Measurements from ENCODE around the gene KCNQ1. TPM values are rescaled to one million over a fixed set of nuclear protein-coding genes. Genes with fewer than 3 reads are reported as not detected.

Gene KCNQ1
- total and polyA plus RNA-seq, 9 of the 15 experiments (the other 6 are each of a cell fraction or from before 2014, with no cell fraction given) = 0.44 TPM; not detected in 8

DNA sequence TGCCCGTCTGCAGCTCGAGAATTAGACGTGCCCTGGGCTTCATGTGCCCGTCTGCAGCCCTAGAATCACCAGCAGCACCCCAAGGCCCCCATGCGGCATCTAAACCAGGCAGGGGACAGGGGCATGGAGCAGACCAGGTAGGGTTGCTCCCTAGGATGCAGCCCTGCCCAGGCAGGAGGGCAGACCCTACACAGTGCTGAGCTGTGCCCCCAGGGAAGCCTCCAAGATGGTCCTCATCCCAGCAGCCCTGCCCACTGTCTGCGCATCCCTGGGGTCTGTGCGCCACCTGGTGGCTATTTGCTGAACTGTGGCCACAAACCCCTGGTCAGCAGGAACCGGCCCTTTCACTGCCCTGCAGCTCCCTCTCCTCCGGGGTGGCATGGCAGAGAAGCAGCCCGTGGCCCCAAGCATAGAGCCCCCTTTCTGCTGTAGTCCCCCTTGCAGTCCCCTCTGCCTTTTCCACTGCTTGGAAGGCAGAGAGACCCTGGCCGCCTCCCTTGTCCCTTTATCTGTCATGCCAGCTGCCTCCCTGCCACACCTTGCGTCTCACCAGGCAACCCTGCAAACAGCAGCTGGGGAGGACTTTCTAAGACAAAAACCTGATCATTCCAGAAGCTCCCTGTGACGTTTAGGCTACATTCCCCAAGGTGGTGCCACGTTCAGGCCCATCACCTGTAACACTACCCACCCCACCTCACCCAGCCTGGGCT, 86.6 kb downstream of the KCNQ1 start (continued):
- TF ChIP-seq, protein P1, sequence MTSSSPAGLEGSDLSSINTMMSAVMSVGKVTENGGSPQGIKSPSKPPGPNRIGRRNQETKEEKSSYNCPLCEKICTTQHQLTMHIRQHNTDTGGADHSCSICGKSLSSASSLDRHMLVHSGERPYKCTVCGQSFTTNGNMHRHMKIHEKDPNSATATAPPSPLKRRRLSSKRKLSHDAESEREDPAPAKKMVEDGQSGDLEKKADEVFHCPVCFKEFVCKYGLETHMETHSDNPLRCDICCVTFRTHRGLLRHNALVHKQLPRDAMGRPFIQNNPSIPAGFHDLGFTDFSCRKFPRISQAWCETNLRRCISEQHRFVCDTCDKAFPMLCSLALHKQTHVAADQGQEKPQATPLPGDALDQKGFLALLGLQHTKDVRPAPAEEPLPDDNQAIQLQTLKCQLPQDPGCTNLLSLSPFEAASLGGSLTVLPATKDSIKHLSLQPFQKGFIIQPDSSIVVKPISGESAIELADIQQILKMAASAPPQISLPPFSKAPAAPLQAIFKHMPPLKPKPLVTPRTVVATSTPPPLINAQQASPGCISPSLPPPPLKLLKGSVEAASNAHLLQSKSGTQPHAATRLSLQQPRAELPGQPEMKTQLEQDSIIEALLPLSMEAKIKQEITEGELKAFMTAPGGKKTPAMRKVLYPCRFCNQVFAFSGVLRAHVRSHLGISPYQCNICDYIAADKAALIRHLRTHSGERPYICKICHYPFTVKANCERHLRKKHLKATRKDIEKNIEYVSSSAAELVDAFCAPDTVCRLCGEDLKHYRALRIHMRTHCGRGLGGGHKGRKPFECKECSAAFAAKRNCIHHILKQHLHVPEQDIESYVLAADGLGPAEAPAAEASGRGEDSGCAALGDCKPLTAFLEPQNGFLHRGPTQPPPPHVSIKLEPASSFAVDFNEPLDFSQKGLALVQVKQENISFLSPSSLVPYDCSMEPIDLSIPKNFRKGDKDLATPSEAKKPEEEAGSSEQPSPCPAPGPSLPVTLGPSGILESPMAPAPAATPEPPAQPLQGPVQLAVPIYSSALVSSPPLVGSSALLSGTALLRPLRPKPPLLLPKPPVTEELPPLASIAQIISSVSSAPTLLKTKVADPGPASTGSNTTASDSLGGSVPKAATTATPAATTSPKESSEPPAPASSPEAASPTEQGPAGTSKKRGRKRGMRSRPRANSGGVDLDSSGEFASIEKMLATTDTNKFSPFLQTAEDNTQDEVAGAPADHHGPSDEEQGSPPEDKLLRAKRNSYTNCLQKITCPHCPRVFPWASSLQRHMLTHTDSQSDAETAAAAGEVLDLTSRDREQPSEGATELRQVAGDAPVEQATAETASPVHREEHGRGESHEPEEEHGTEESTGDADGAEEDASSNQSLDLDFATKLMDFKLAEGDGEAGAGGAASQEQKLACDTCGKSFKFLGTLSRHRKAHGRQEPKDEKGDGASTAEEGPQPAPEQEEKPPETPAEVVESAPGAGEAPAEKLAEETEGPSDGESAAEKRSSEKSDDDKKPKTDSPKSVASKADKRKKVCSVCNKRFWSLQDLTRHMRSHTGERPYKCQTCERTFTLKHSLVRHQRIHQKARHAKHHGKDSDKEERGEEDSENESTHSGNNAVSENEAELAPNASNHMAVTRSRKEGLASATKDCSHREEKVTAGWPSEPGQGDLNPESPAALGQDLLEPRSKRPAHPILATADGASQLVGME (CRISPR knock-in tag; IDR thresholded peaks at IDR 0.05) = 0 out of 2 replicates have a peak, but pooled peaks have one; percentile 18
- TF ChIP-seq, protein P2, sequence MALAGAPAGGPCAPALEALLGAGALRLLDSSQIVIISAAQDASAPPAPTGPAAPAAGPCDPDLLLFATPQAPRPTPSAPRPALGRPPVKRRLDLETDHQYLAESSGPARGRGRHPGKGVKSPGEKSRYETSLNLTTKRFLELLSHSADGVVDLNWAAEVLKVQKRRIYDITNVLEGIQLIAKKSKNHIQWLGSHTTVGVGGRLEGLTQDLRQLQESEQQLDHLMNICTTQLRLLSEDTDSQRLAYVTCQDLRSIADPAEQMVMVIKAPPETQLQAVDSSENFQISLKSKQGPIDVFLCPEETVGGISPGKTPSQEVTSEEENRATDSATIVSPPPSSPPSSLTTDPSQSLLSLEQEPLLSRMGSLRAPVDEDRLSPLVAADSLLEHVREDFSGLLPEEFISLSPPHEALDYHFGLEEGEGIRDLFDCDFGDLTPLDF (CRISPR knock-in tag; IDR thresholded peaks at IDR 0.05) = no peak
- TF ChIP-seq POLR3A (IDR thresholded peaks at IDR 0.05; ENCODE audit: borderline replicate concordance, extremely low read depth, insufficient read depth, insufficient read length) = no peak
- no peak for TF ChIP-seq NCOA1 (IDR thresholded peaks at IDR 0.05; ENCODE audit: low read depth)
- TF ChIP-seq ESRRA (IDR thresholded peaks at IDR 0.05; ENCODE audit: borderline replicate concordance, low read depth) = 0 out of 2 replicates have a peak, but pooled peaks have one; percentile 31
- no peak for TF ChIP-seq ZNF133 (CRISPR knock-in tag; IDR thresholded peaks at IDR 0.05)
- TF ChIP-seq, protein P3, sequence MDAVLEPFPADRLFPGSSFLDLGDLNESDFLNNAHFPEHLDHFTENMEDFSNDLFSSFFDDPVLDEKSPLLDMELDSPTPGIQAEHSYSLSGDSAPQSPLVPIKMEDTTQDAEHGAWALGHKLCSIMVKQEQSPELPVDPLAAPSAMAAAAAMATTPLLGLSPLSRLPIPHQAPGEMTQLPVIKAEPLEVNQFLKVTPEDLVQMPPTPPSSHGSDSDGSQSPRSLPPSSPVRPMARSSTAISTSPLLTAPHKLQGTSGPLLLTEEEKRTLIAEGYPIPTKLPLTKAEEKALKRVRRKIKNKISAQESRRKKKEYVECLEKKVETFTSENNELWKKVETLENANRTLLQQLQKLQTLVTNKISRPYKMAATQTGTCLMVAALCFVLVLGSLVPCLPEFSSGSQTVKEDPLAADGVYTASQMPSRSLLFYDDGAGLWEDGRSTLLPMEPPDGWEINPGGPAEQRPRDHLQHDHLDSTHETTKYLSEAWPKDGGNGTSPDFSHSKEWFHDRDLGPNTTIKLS (IDR thresholded peaks at IDR 0.05; ENCODE audit: borderline replicate concordance, low read depth) = no peak
- no peak for TF ChIP-seq CHD4 (IDR thresholded peaks at IDR 0.05; ENCODE audit: insufficient read depth, insufficient replicate concordance, low read depth, low read length, poor library complexity, severe bottlenecking)
- no peak for TF ChIP-seq GATAD2B (IDR thresholded peaks at IDR 0.05; ENCODE audit: borderline replicate concordance)
- TF ChIP-seq MAZ (CRISPR knock-in tag; conservative IDR thresholded peaks at IDR 0.05 in 1 of 2, IDR thresholded peaks at IDR 0.05 in 1 of 2) = peak; percentile 29 to 60; a peak in 3 of 4 replicates
- no peak for TF ChIP-seq CREBBP (IDR thresholded peaks at IDR 0.05; ENCODE audit: low read depth, low read length)
- no peak for TF ChIP-seq TGIF2 (CRISPR knock-in tag; IDR thresholded peaks at IDR 0.05)
- no peak for TF ChIP-seq SPI1 (IDR thresholded peaks at IDR 0.05; ENCODE audit: borderline replicate concordance, low read depth, low read length)
- no peak for TF ChIP-seq KLF6 (CRISPR knock-in tag; IDR thresholded peaks at IDR 0.05; ENCODE audit: borderline replicate concordance)
- no peak for TF ChIP-seq HNRNPUL1 (IDR thresholded peaks at IDR 0.05; ENCODE audit: low read length)
- 0 out of 2 replicates have a peak, but pooled peaks have one; percentile 31 for TF ChIP-seq CTBP1 (IDR thresholded peaks at IDR 0.05; ENCODE audit: borderline replicate concordance)
- TF ChIP-seq FOXP1 (CRISPR knock-in tag; IDR thresholded peaks at IDR 0.05) = no peak
- no peak for TF ChIP-seq MEIS2 (IDR thresholded peaks at IDR 0.05; ENCODE audit: partially characterized antibody)
- no peak for TF ChIP-seq NBN (IDR thresholded peaks at IDR 0.05; ENCODE audit: low read depth)
- TF ChIP-seq ZNF764 (CRISPR knock-in tag; IDR thresholded peaks at IDR 0.05; ENCODE audit: low read depth) = no peak
